HG02970 (cell line): ENCODE measurements around the gene STAG1.
"Not testable (repeated sequence)": the region's sequence is repeated elsewhere in the genome, so short reads cannot be mapped to it uniquely, and the experiment has no call there.

Experiments
- ATAC-seq: cut with Tn5 transposase; IDR thresholded peaks from one replicate; pipeline ENCODE4 v1.9.1; 2021; ENCODE audit warnings: mild to moderate bottlenecking, moderate library complexity, moderate number of reproducible peaks; ENCODE audit not compliant: unreplicated experiment, low FRiP score

Gene STAG1

GRCh38 chr3:136657526-136657925, 94.7 kb downstream of the STAG1 start:
- ATAC-seq: no peak

DNA sequence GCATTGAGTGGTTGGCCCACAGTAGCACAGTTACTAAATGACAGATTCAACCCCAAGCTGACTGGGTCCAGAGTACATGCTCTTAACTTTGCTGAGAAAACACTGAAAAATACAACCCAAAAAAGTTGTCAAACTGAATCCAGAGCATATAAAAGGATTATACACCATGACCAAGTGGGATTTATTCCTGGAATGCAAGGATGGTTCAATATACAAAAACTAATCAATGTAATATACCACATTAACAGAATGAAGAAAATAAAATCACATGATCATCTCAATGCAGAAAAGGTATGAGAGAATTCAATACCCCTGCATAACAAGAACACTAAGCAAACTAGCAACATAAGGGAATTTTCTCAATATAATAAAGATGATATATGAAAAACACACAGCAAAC, 98.5 kb downstream of the STAG1 start:
- no peak for ATAC-seq

DNA sequence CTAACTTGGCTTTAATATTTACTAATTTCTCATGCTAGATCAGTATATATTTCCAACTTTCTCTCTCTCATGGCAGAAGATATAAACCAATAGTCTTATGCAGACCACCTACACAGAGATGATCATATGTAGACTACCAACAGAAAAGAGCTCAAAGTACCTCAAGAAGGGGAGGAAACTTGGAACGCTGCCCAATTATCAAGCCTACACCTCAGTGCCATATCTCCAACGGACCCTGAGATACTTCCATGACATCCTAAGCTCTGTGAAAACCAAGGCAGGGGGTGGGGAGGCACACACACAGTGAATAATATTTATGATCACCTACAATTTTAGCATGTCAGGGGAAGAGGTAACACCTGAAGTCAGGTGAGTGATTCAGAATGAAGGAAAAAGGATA, 100.6 kb downstream of the STAG1 start:
- no peak for ATAC-seq

DNA sequence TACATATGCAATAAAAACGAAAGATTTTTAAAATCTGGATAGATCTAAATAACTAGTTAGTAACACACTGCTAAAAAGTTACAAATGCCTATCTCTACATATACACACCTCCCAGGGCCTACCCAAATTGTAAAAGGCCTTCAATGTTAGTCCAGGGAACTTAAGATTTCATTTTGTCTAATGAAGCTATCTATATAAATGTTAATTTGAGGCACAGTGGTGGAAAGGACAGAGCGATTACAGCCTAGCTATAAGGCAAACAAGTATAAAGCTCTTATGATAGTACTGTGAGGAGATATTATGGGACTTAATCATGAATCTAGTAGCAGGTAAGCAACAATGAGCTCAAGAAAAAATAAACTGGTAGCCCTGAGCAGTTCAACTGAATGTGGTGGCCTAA, 101.7 kb downstream of the STAG1 start:
- ATAC-seq: no peak

- no peak for ATAC-seq
Measured at GRCh38 chr3:136645915-136646314, 106.3 kb downstream of the STAG1 start.

DNA sequence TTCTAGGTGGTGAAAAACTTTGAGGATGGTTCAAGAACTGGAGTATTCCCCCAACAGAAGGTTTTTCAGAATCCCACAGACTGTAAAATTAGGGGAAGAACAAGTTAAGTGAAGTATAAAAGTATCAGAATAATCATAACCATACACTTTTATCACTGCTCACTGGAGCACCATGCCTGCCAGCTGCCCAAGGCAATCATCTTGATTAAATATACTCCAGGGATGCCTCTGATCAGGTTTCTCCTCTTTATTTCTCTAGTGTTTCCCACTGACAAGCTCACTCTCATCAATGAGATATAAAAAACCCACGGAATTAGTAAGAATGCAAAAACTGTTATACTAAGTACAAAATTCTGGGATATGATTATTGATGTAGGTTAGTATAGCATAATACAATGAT, 108.0 kb downstream of the STAG1 start:
- no peak for ATAC-seq

- not testable (repeated sequence) for ATAC-seq
Measured at GRCh38 chr3:136643380-136643779, 108.8 kb downstream of the STAG1 start.

GRCh38 chr3:136642711-136643110, 109.5 kb downstream of the STAG1 start:
- no peak for ATAC-seq

DNA sequence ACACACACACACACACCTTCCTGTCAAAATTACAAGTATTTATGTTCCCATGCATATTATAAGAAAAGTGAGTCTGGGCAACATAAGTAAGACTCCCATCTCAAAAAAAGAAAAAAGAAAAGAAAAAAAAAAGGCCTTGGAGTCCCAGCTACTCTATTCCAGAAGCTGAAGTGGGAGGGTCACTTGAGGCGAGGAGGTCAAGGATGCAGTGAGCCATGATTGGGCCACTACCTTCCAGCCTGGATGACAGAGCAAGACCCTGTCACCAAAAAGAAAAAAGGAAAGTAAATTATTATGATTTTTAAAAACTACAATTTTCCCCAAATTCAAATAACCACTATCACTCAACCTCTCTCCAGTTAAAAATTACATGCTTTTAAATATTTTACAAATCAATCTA, 113.1 kb downstream of the STAG1 start:
- no peak for ATAC-seq

GRCh38 chr3:136637176-136637575, 115.0 kb downstream of the STAG1 start:
- ATAC-seq: no peak

GRCh38 chr3:136634821-136635220, 117.4 kb downstream of the STAG1 start:
- no peak for ATAC-seq

DNA sequence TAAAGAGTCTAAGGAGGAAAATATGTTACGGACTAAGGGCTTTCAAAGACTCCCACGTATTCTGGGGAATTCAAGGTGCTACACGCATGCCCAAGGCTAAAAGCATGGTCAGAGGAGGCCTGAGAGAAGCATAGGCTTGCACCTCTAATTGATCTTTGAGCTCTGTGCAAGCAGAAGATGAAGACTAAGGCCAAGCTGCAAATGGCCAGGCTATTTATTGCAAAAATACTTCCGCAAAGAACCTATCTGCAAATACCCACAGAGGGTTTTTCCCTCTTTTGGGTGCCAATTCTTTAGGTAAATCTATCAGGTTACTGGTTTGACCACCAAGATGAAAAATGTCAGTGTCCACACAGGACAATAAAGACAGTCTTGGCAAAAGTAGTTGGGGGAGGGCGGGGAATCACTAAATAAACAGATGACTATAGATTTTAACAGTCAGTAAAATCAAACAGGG, 119.5 kb downstream of the STAG1 start:
- no peak for ATAC-seq

GRCh38 chr3:136631424-136631823, 120.8 kb downstream of the STAG1 start:
- no peak for ATAC-seq

DNA sequence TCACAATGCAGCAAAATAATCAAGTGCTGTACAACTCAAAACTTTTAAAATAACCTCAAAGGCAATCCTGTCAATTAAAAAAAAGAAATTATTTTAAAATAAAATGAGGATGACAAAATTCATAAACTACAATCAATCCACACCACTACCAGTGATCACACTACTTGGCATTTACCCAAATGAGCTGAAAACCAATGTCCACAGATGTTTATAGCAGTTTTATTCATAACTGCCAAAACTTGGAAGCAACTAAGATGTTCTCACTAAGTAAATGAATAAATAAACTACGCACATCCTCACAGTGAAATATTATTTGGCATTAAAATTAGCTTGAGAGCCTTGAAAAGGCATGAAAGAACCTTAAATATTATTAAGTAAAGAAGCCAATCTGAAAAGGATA, 121.3 kb downstream of the STAG1 start:
- no peak for ATAC-seq

DNA sequence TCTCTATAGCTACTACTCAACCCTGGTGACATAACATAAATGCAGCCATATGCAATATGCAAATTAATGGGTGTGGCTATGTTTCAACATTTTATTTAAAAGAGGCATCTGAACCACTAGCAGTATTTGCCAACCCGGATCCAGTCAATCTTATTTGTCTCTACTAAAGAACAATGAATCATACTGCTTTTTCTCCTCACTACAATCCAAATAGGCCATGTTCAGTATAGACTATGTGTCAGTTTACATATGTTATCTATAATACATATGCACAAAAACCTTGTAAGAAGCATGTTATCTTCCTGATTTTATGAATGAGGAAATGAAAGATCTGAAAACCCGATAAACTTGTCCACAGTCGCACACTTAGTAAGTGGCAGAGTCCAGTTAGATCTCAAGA, 125.7 kb downstream of the STAG1 start:
- no peak for ATAC-seq

- ATAC-seq: no peak
Measured at GRCh38 chr3:136624894-136625815, 127.0 kb downstream of the STAG1 start.

GRCh38 chr3:136624371-136624770, 127.8 kb downstream of the STAG1 start:
- no peak for ATAC-seq

DNA sequence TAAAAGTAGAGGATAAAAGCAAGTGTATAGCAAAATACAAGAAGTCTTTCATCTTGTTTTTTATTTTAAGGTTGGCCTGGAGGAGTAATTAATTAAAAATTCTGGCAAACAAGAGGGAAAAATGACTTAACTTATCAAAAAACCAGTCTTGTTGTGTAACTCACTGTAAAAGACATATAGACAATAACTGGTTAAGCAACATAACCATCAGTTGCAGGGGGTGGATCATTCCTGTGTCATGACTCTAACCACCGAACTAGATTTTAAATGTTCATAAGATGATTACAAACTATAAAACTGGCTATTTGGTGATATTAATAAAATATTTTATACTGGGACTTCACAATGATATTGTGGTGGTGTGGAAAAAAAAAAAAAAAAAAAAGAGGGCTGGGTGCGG, 130.6 kb downstream of the STAG1 start:
- no peak for ATAC-seq

GRCh38 chr3:136620436-136620835, 131.7 kb downstream of the STAG1 start:
- no peak for ATAC-seq

DNA sequence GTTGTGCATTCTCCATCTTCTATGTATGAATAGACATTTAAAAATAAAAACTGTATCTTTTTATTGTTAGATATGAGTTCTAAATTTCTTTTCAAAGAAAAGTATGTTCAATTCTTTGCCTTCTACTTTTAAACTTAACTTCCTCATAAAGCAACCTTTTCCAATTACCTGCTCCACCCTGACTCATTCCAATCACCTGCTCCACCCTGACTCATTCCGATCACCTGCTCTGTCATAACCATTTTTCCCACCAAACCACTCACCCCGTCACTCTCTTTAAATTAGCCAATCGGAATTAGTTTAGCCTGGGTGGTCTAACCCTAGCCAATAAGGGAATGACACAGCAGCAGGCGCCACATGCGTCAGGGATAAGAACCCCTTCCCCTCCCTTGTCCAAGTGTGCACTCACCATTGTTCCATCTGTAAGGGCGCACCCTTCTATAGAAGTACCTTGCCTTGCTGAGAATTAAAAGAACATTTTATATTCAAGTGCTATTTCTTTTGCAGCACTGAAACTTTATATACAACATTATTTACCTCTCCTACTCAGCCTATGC, 134.1 kb downstream of the STAG1 start:
- not testable (repeated sequence) for ATAC-seq

DNA sequence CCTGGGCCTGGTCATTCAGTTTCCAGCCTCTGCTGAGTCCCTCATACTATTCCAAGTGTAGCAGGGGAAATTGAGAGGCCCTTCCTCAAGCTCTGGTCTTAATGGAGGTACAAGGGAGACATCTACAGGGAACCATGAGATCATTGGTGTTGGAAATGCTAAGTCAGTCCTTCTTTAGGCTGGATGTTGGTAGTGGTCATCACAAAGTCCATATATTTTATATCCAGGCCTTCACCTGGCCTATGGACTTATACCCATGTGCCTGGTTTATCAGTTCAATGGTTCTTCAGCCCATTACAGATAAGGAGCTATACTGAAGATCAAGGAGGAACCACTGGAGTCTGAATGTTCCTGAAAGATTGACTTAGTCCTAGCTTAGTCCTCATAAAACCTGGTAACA, 135.0 kb downstream of the STAG1 start:
- ATAC-seq: no peak

GRCh38 chr3:136612512-136612911, 139.7 kb downstream of the STAG1 start:
- ATAC-seq: no peak
